Panc1 (cell line): Measurements from ENCODE around the gene FAF1. TPM values are rescaled to one million over a fixed set of nuclear protein-coding genes. Genes with fewer than 3 reads are reported as not detected.
"Not testable (repeated sequence)": the region's sequence is repeated elsewhere in the genome, so short reads cannot be mapped to it uniquely, and the experiment has no call there.

ENCODE experiments used
- ATAC-seq: fragments of 200-7000 bp; cut with Tn5 transposase; 2 replicates; pipeline ENCODE4 v1.9.1; 2020; ENCODE audit warnings: mild to moderate bottlenecking, moderate library complexity
- BruUV-seq: library from RNA; stranded (reverse); fragments of 400-500 nt; replicated peaks from 2 replicates; lab custom pipeline; 2021; lab: Mats Ljungman, UMichigan
- CTCF ChIA-PET: fragments of 300-600 bp; sonication (Branson Sonifier 250); formaldehyde crosslinking; loops from one replicate; lab custom pipeline; 2022; ENCODE audit warnings: antibody characterized with exemption; lab: Charles Lee
- POLR2A ChIA-PET: fragments of 300-600 bp; sonication (Branson Sonifier 250); formaldehyde crosslinking; loops from one replicate; lab custom pipeline; 2022; ENCODE audit warnings: antibody characterized with exemption; lab: Charles Lee
- DNase-seq: peaks from one replicate; pipeline ENCODE4 v3.0.0-alpha.2; 2010; ENCODE audit warnings: low read depth, low spot score
- H3K27ac ChIP-seq: 2 replicates; pipeline ENCODE4 v1.5.1; 2011; ENCODE audit warnings: mild to moderate bottlenecking, low read length, inconsistent platforms
- H3K27me3 ChIP-seq: fragments of 200-500 bp; sonication (Bioruptor generic); 2 replicates; pipeline ENCODE4 v1.6.0; 2014; ENCODE audit warnings: low read length, inconsistent platforms; ENCODE audit not compliant: control insufficient read depth, insufficient read depth
- H3K36me3 ChIP-seq: fragments of 200-500 bp; sonication (Bioruptor generic); 2 replicates; pipeline ENCODE4 v1.5.1; 2014; ENCODE audit warnings: inconsistent platforms, mild to moderate bottlenecking, low read length, moderate library complexity; ENCODE audit not compliant: control insufficient read depth, insufficient read depth
- H3K4me1 ChIP-seq: 2 replicates; pipeline ENCODE4 v1.5.1; 2011; ENCODE audit warnings: inconsistent platforms, mild to moderate bottlenecking, low read length, moderate library complexity; ENCODE audit not compliant: control insufficient read depth, insufficient read depth
- H3K4me3 ChIP-seq, 2 experiments: 2 replicates each; pipeline ENCODE4 v1.5.1; 2011 to 2012; ENCODE audit warnings: low read depth in 2 of 2, low read length in 2 of 2, mild to moderate bottlenecking in 2 of 2, inconsistent platforms in 1 of 2, moderate library complexity in 1 of 2
- H3K9me3 ChIP-seq: fragments of 200-500 bp; sonication (Bioruptor generic); 2 replicates; pipeline ENCODE4 v1.5.1; 2014; ENCODE audit warnings: low read depth, mild to moderate bottlenecking, inconsistent platforms, low read length, moderate library complexity; ENCODE audit not compliant: control insufficient read depth, insufficient read depth
- CTCF ChIP-seq: fragments of 450-650 bp; IDR thresholded peaks from 2 replicates; pipeline ENCODE4 v1.5.1; 2017; ENCODE audit warnings: mild to moderate bottlenecking
- POLR2AphosphoS5 ChIP-seq: IDR thresholded peaks from 2 replicates; pipeline ENCODE4 v1.6.1; 2012; ENCODE audit warnings: mild to moderate bottlenecking, low read depth, low read length, moderate library complexity
- REST ChIP-seq, 2 experiments: IDR thresholded peaks; 2 replicates each; pipeline ENCODE4 v1.6.1; 2011 to 2012; ENCODE audit warnings: low read depth in 2 of 2, control low read depth in 1 of 2, low read length in 1 of 2, mild to moderate bottlenecking in 1 of 2, moderate library complexity in 1 of 2; ENCODE audit not compliant: insufficient read depth in 1 of 2
- SIN3A ChIP-seq: IDR thresholded peaks from 2 replicates; pipeline ENCODE4 v1.6.1; 2012; ENCODE audit warnings: low read depth, mild to moderate bottlenecking, low read length, moderate library complexity, borderline replicate concordance; ENCODE audit not compliant: insufficient read depth
- TCF7L2 ChIP-seq: IDR thresholded peaks from 2 replicates; pipeline ENCODE4 v1.6.1; 2011; ENCODE audit warnings: mild to moderate bottlenecking, low read depth, low read length, inconsistent platforms
- in situ Hi-C: cut with HindIII; loops from 2 replicates; pipeline ENCODE4 v1.10.0; 2016; ENCODE audit warnings: low sequenced_read_pairs, low pct_unique_long_range_greater_than_20kb
- intact Hi-C: fragments of 100-400 bp; cut with micrococcal nuclease; formaldehyde crosslinking; loops from one replicate; pipeline ENCODE4 v1.10.0; 2022; ENCODE audit not compliant: unreplicated experiment
- total RNA-seq: library from RNA; stranded (reverse); gene quantifications from one replicate; pipeline ENCODE4 v1.2.1, GENCODE V29; 2021; ENCODE audit not compliant: unreplicated experiment

The FAF1 gene
- total RNA-seq, 1 experiment from 2014 or later: 101 TPM

- POLR2A ChIA-PET: no interaction called here
- Histone ChIP-seq H3K4me3 (no peak overlapping the region), H3K27ac (no peak overlapping the region), H3K9me3 (no peaks in the 10 kb centered on the region), H3K36me3 (no peaks in the 10 kb centered on the region), H3K4me1 (no peaks in the 10 kb centered on the region), H3K27me3 (no peaks in the 10 kb centered on the region)
- BruUV-seq: no TSS peak
- CTCF ChIA-PET: no interaction called here
- TF ChIP-seq SIN3A (no peak), TCF7L2 (no peak), POLR2AphosphoS5 (no peak), REST (IDR thresholded peaks at IDR 0.05; ENCODE audit: insufficient read depth in 1 of 2, low read depth in 2 of 2, low read length in 1 of 2) (no peak), CTCF (no peak)
- intact Hi-C loops (no loop called here), in situ Hi-C loops (no loop called here)
- DNase-seq (no peak), ATAC-seq (no peak)
Measured at GRCh38 chr1:50894340-50894739, 65.7 kb downstream of the FAF1 start.

- BruUV-seq: no TSS peak
- Histone ChIP-seq H3K4me1 (no peaks in the 10 kb centered on the region), H3K27me3 (no peaks in the 10 kb centered on the region), H3K4me3 (no peak overlapping the region), H3K9me3 (no peaks in the 10 kb centered on the region), H3K36me3 (no peaks in the 10 kb centered on the region), H3K27ac (no peak overlapping the region)
- no peak for DNase-seq
- in situ Hi-C loops (no loop called here), intact Hi-C loops (no loop called here)
- ChIA-PET POLR2A (no interaction called here), CTCF (no interaction called here)
- no peak for ATAC-seq
- TF ChIP-seq REST (IDR thresholded peaks at IDR 0.05; ENCODE audit: insufficient read depth in 1 of 2, low read depth in 2 of 2, low read length in 1 of 2) (no peak), TCF7L2 (no peak), POLR2AphosphoS5 (no peak), SIN3A (no peak), CTCF (no peak)
Measured at GRCh38 chr1:50893466-50893865, 66.6 kb downstream of the FAF1 start.

- not testable (repeated sequence) for BruUV-seq
Measured at GRCh38 chr1:50887555-50887954, 72.5 kb downstream of the FAF1 start.

More at GRCh38 chr1:50887555-50887954, 72.5 kb downstream of the FAF1 start:
- H3K4me1 ChIP-seq, H3K4me3 ChIP-seq, ATAC-seq, DNase-seq, H3K27ac ChIP-seq, H3K36me3 ChIP-seq, H3K27me3 ChIP-seq, in situ Hi-C loops, intact Hi-C loops, CTCF ChIA-PET, H3K9me3 ChIP-seq, POLR2A ChIA-PET: not testable (repeated sequence)
